Sigmoid colon (tissue), 7 donors: ENCODE measurements around the gene PKN1. TPM values are rescaled to one million over a fixed set of nuclear protein-coding genes. Genes with fewer than 3 reads are reported as not detected.

Experiments
- DNase-seq: peaks from one replicate; pipeline ENCODE4 v3.0.0-alpha.2; 2019
- H3K27ac ChIP-seq, 4 donors: fragments of 200-600 bp; sonication (generic); one replicate each; pipeline ENCODE4 v1.5.1; 2016 to 2019; ENCODE audit warnings: mild to moderate bottlenecking in 1 of 4
- H3K27me3 ChIP-seq, 3 donors: fragments of 200-600 bp; sonication (generic); one replicate each; pipeline ENCODE4 v1.5.1; 2019; ENCODE audit warnings: mild to moderate bottlenecking in 1 of 3
- H3K36me3 ChIP-seq, 4 donors: fragments of 200-600 bp; sonication (generic); one replicate each; pipeline ENCODE4 v1.5.1; 2016 to 2019
- H3K4me1 ChIP-seq, 4 donors: fragments of 200-600 bp; sonication (generic); one replicate each; pipeline ENCODE4 v1.5.1; 2017 to 2019
- H3K4me3 ChIP-seq, 4 donors: fragments of 200-600 bp; sonication (generic); one replicate each; pipeline ENCODE4 v1.5.1; 2017 to 2019; ENCODE audit warnings: mild to moderate bottlenecking in 2 of 4, moderate library complexity in 1 of 4
- H3K9me3 ChIP-seq, 4 donors: fragments of 200-600 bp in 3 of 4; sonication (generic) in 3 of 4; one replicate each; pipeline versions ENCODE4 v1.5.1 to v1.6.1; 2013 to 2019
- CTCF ChIP-seq, 4 experiments: fragments of 450-650 bp in 3 of 4; fragments of 200-600 bp in 1 of 4; IDR thresholded peaks; one replicate each; pipeline ENCODE4 v1.5.1; 2016 to 2019; ENCODE audit warnings: antibody characterized with exemption in 4 of 4, mild to moderate bottlenecking in 3 of 4, moderate library complexity in 2 of 4
- EP300 ChIP-seq, 4 donors: sonication (generic); formaldehyde crosslinking; IDR thresholded peaks; one replicate each; pipeline ENCODE4 v1.6.1; 2017; ENCODE audit warnings: antibody characterized with exemption in 4 of 4
- POLR2A ChIP-seq, 2 donors: fragments of 450-650 bp; IDR thresholded peaks; one replicate each; pipeline ENCODE4 v1.6.1; 2016; ENCODE audit warnings: antibody characterized with exemption in 2 of 2, mild to moderate bottlenecking in 2 of 2, moderate library complexity in 2 of 2
- POLR2AphosphoS5 ChIP-seq, 4 donors: sonication (generic); formaldehyde crosslinking; IDR thresholded peaks; one replicate each; pipeline ENCODE4 v1.6.1; 2017; ENCODE audit warnings: antibody characterized with exemption in 4 of 4
- WGBS, 2 donors: extraction: QIAGEN DNeasy Blood & Tissue Kit; methylation state at CpG; one replicate each; pipeline ENCODE4 v1.1.7; 2013; 5-methylcytosine and 5-hydroxymethylcytosine counted together
- intact Hi-C: fragments of 100-400 bp; cut with DNase I; formaldehyde crosslinking; loops from one replicate; pipeline ENCODE4 v1.15.1; 2023
- polyA plus RNA-seq, 3 donors: library from polyadenylated mRNA; stranded (reverse); fragments of 200-250 nt; gene quantifications; one replicate each; pipeline ENCODE4 v1.2.3, GENCODE V29; 2013
- total RNA-seq, 4 donors: library from RNA; depleted of rRNA; stranded (reverse); fragments of >200 nt; gene quantifications; one replicate each; pipeline ENCODE4 v1.1.0, GENCODE V29; 2016
- donor health status: healthy with polysubstance abuse.
- donor health status: Bipolar disorder and iron deficiency.
- donor health status: healthy.

The PKN1 gene
- total and polyA plus RNA-seq, 7 donors = 20.8 to 126 (median 79.2) TPM

GRCh38 chr19:14473073-14473977 lies 40.2 kb downstream of the PKN1 start:
- WGBS, 2 donors = 14% methylated on average over 97 of the region's 97 CpGs
- H3K36me3 ChIP-seq = peaks cover 10 to 45% (median 28%) of the 10 kb centered on the region in 4 donors
- H3K27me3 ChIP-seq = peaks cover 18 to 39% (median 33%) of the 10 kb centered on the region in 3 donors
- peak overlapping the region in 2 of 4 donors; percentile 13 to 17 for H3K4me3 ChIP-seq
- no peak overlapping the region for H3K27ac ChIP-seq
- no peak for DNase-seq
- peaks cover 0 to 57% (median 46%) of the 10 kb centered on the region in 4 donors for H3K4me1 ChIP-seq
- no peaks in the 10 kb centered on the region for H3K9me3 ChIP-seq
- intact Hi-C loops = loop anchor here (2.0 kb wide), 1 partner anchor 41 kb away; the partner anchor contains the start of gene PKN1
- TF ChIP-seq POLR2A (IDR thresholded peaks at IDR 0.05) (no peak), POLR2AphosphoS5 (IDR thresholded peaks at IDR 0.05) (no peak), CTCF (IDR thresholded peaks at IDR 0.05) (no peak), EP300 (IDR thresholded peaks at IDR 0.05) (no peak)

DNA sequence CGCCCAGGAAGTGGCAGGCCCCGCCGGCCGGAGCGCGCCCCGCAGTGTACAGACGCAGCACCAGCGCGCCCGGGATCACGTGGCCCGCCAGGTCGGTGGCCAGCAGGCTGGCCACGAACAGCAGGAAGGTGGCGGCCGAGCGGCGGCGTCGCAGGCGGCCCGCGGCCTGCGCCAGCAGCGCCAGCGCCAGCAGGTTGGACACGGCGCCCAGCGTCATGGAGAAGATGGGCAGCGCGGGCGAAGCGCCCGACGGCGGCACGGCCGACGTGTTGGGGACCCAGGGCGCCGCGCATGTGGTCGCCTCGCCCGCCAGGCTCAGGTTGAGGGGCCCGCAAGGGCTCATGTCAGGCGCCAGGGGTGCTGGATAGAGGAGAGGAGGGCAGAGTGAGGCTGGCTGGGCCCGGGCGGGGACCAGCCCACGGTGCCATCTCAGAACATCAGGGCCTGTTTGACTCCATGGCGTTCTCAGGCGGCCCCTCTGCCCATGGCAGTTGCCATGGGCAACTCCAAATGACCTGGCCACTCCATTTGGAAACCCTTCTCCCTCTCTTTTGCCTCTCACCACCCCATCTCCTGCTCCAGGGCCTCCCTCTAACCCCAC lies 41.0 kb downstream of the PKN1 start:
- TF ChIP-seq POLR2A (IDR thresholded peaks at IDR 0.05) = no peak
- Histone ChIP-seq H3K9me3 (no peaks in the 10 kb centered on the region), H3K27me3 (peaks cover 18 to 39% (median 33%) of the 10 kb centered on the region in 3 donors), H3K27ac (no peak overlapping the region), H3K4me3 (peak overlapping the region in 2 of 4 donors; percentile 8 to 17), H3K36me3 (peaks cover 10 to 45% (median 31%) of the 10 kb centered on the region in 4 donors), H3K4me1 (peaks cover 0 to 57% (median 46%) of the 10 kb centered on the region in 4 donors)
- intact Hi-C loops = loop anchor here (2.0 kb wide), 1 partner anchor 41 kb away; the partner anchor contains the start of gene PKN1
- no peak for DNase-seq
- WGBS, 2 donors = 15 to 32% methylated on average over 53 of the region's 53 CpGs

DNA sequence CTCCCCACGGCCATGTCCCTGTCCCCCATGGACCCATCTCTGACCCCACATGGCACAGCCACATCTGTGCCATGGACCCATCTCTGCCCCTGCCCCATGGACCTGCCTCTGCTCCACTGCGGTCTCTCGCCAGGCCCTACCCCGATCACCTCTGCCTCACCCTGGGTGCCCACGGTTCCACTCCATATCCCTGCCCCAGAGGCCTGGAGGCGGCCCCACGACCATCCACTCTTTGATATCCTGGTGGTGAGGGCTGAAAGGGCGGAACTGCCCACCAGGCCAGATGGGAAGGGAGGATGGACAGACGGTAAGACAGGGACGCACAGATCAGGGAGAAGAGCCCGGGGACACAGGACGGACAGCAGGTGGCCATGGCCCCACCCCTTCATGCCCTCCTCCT lies 41.7 kb downstream of the PKN1 start:
- TF ChIP-seq CTCF (IDR thresholded peaks at IDR 0.05) = no peak
- no peak for TF ChIP-seq POLR2AphosphoS5 (IDR thresholded peaks at IDR 0.05)
- no peak for TF ChIP-seq POLR2A (IDR thresholded peaks at IDR 0.05)
- TF ChIP-seq EP300 (IDR thresholded peaks at IDR 0.05) = no peak
- Histone ChIP-seq H3K36me3 (peaks cover 10 to 45% (median 27%) of the 10 kb centered on the region in 4 donors), H3K4me3 (no peak overlapping the region), H3K4me1 (peaks cover 0 to 57% (median 46%) of the 10 kb centered on the region in 4 donors), H3K9me3 (no peaks in the 10 kb centered on the region), H3K27ac (peak overlapping the region in 1 of 4 donors; percentile 33), H3K27me3 (peaks cover 18 to 39% (median 33%) of the 10 kb centered on the region in 3 donors)
- DNase-seq = no peak
- WGBS, 2 donors = 25 to 48% methylated on average over 12 of the region's 12 CpGs
- intact Hi-C loops = no loop called here

- H3K4me1 ChIP-seq = peaks cover 0 to 61% (median 46%) of the 10 kb centered on the region in 4 donors
- intact Hi-C loops = no loop called here
- no peak for DNase-seq
- no peaks in the 10 kb centered on the region for H3K9me3 ChIP-seq
- peaks cover 18 to 39% (median 33%) of the 10 kb centered on the region in 3 donors for H3K27me3 ChIP-seq
- WGBS, 2 donors = 7 to 13% methylated on average over 33 of the region's 33 CpGs
- TF ChIP-seq EP300 (IDR thresholded peaks at IDR 0.05) = no peak
- TF ChIP-seq CTCF (IDR thresholded peaks at IDR 0.05) = peak in 1 of 4 experiments; percentile 11
- TF ChIP-seq POLR2AphosphoS5 (IDR thresholded peaks at IDR 0.05) = no peak
- TF ChIP-seq POLR2A (IDR thresholded peaks at IDR 0.05) = no peak
- peaks cover 4 to 44% (median 24%) of the 10 kb centered on the region in 4 donors for H3K36me3 ChIP-seq
- H3K27ac ChIP-seq = peak within 1 kb of the TSS in 3 of 4 donors; percentile 18 to 33 (median 26)
- H3K4me3 ChIP-seq = peak within 1 kb of the TSS in 2 of 4 donors; percentile 8 to 17
Observed at GRCh38 chr19:14475251-14476073, 42.4 kb downstream of the PKN1 start, which contains the start of gene PTGER1. TSS of gene PTGER1 (minus strand) at chr19:14475354. CDS start at chr19:14474320, 1,034 bp downstream.
